Measurements from ENCODE around the gene USP31.

- TF ChIP-seq CTCF (IDR thresholded peaks at IDR 0.05) (no peak), POLR2A (IDR thresholded peaks at IDR 0.05) (no peak)
These were observed 19.6 kb downstream of the USP31 start for GRCh38 chr16:23129686-23130085.
